IPS-15b (cell line): ENCODE results near the gene MAPKAPK3.

Experiments used
- H3K27me3 ChIP-seq: one replicate; pipeline ENCODE4 v1.6.1; 2013; ENCODE audit warnings: low read length; ENCODE audit not compliant: control insufficient read depth, insufficient read depth
- H3K36me3 ChIP-seq: one replicate; pipeline ENCODE4 v1.6.1; 2013; ENCODE audit warnings: low read length; ENCODE audit not compliant: control insufficient read depth, insufficient read depth
- H3K4me1 ChIP-seq: one replicate; pipeline ENCODE4 v1.6.1; 2013; ENCODE audit warnings: mild to moderate bottlenecking, low read length; ENCODE audit not compliant: control insufficient read depth, insufficient read depth
- H3K4me3 ChIP-seq: one replicate; pipeline ENCODE4 v1.5.1; 2013; ENCODE audit warnings: low read depth, low read length
- H3K9ac ChIP-seq: one replicate; pipeline ENCODE4 v1.6.1; 2013; ENCODE audit warnings: low read depth, mild to moderate bottlenecking, low read length
- H3K9me3 ChIP-seq: one replicate; pipeline ENCODE4 v1.6.1; 2013; ENCODE audit warnings: mild to moderate bottlenecking, low read length; ENCODE audit not compliant: control insufficient read depth, insufficient read depth

MAPKAPK3 gene

GRCh38 chr3:50604628-50605588 lies 12.0 kb upstream of the MAPKAPK3 start:
- Histone ChIP-seq H3K4me3 (no peak overlapping the region), H3K36me3 (no peaks in the 10 kb centered on the region), H3K4me1 (no peaks in the 10 kb centered on the region), H3K27me3 (peaks cover 9% of the 10 kb centered on the region), H3K9ac (no peak overlapping the region), H3K9me3 (no peaks in the 10 kb centered on the region)

GRCh38 chr3:50605901-50606326 lies 11.0 kb upstream of the MAPKAPK3 start:
- H3K9me3 ChIP-seq: no peaks in the 10 kb centered on the region
- H3K4me1 ChIP-seq: peaks cover 2% of the 10 kb centered on the region
- no peaks in the 10 kb centered on the region for H3K36me3 ChIP-seq
- H3K4me3 ChIP-seq: no peak overlapping the region
- peaks cover 19% of the 10 kb centered on the region for H3K27me3 ChIP-seq
- no peak overlapping the region for H3K9ac ChIP-seq

- H3K9ac ChIP-seq: no peak overlapping the region
- H3K4me3 ChIP-seq: no peak overlapping the region
- H3K27me3 ChIP-seq: peaks cover 23% of the 10 kb centered on the region
Observed at GRCh38 chr3:50606596-50606995, 10.4 kb upstream of the MAPKAPK3 start.

DNA sequence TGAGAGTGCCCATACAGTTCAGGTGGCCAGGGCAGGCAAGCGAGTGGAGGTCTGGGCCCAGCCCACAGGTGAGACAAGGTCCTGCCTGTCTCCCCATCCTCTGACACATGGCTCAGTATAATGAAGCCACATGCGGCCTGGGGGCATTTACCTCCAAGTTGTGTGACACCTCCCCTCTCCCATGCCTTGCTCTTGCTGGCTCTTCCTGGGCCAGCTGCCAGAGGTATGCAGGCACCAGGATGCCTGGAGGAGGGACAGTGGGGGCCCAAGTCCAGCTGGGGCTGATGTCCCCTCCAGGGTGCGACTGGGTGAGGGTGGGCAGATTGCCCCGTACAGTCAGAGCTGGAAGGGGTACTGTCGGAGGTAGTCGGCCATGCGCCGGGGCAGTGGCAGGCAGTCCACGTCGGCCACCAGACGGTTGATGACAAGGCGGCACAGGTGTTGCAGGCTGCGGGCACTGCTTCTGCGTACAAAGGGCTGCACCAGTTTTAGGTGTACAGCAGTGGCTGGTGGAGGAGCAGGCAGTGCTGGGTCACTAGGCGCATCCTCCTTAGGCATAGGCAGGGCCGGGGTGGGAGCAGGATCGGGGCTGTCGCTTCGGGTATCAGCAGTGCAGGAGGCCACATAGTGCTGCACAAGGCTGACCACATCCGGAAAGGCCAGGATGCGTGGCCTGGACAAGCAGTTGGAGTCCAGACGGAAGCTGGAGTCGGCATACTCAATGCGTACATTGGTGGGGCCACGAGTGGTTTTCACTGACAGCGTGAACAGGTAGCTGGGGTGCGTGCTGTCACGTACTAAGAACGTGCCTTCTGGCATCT lies 9.5 kb upstream of the MAPKAPK3 start:
- Histone ChIP-seq H3K4me1 (peaks cover 3% of the 10 kb centered on the region), H3K9ac (no peak overlapping the region), H3K27me3 (peaks cover 27% of the 10 kb centered on the region), H3K4me3 (no peak overlapping the region), H3K36me3 (no peaks in the 10 kb centered on the region), H3K9me3 (no peaks in the 10 kb centered on the region)

More at GRCh38 chr3:50606596-50606995, 10.4 kb upstream of the MAPKAPK3 start:
- Histone ChIP-seq H3K4me1 (peaks cover 3% of the 10 kb centered on the region), H3K36me3 (no peaks in the 10 kb centered on the region), H3K9me3 (no peaks in the 10 kb centered on the region)

DNA sequence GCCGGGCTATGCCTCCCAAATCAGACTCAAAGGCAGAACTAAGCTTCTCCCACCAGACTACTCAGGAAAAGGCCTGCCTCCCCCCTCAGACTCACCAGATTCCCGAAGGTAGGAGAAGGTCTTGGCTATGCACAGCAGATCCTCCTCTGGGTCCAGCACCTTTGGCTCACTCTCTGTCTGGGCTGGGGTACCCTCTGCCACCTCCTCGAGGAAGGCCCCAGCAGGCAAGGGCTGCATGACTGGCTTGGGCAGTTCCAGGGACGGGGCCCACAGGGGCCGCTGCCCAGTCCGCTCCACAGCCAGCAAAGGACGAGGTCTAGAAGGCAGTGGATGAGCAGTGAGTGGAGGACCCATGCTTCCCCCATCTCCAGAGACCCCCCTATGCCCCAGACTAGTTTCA lies 8.7 kb upstream of the MAPKAPK3 start:
- H3K4me3 ChIP-seq: no peak overlapping the region
- H3K36me3 ChIP-seq: no peaks in the 10 kb centered on the region
- peaks cover 35% of the 10 kb centered on the region for H3K27me3 ChIP-seq
- H3K9ac ChIP-seq: no peak overlapping the region
- H3K4me1 ChIP-seq: peaks cover 3% of the 10 kb centered on the region
- H3K9me3 ChIP-seq: no peaks in the 10 kb centered on the region

DNA sequence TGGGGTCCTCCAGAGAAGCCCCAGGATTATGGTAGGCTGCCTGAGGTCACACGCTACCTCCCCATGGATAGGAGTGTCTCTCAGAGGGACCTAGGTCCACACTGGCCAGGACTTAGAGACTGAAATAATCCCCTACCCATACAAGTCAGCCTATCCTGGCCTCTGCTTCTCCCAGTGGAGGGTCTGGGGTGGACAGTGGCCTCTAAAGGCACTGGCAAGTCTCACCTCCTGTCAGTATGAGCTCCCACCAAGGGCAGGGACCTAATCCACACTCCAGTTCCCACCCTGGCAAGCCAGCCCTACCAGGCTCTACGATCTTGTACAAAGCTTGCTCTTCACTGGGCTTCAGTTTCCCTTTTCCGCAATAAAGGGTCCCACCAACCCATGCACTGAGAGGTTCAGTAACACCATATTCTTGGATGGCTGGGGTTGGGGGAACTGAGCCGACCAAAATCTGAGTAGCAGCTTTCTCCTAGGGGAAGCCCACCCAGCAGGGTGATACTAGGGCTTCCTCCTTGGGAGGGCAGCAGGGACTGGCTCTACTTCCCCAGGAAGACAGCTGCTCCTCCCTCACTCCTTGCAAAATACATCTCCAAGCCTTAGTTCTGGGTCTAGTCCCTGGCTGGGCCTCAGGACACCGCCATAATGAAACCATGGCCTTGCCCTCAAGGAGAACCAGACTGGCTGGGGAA lies 7.7 kb upstream of the MAPKAPK3 start:
- H3K4me1 ChIP-seq: peaks cover 3% of the 10 kb centered on the region
- no peaks in the 10 kb centered on the region for H3K9me3 ChIP-seq
- H3K27me3 ChIP-seq: peaks cover 42% of the 10 kb centered on the region
- H3K9ac ChIP-seq: no peak overlapping the region
- no peaks in the 10 kb centered on the region for H3K36me3 ChIP-seq
- no peak overlapping the region for H3K4me3 ChIP-seq

- Histone ChIP-seq H3K36me3 (no peaks in the 10 kb centered on the region), H3K4me1 (peaks cover 3% of the 10 kb centered on the region), H3K27me3 (peaks cover 45% of the 10 kb centered on the region), H3K9ac (no peak overlapping the region), H3K9me3 (no peaks in the 10 kb centered on the region), H3K4me3 (no peak overlapping the region)
Observed at GRCh38 chr3:50609763-50610085, 7.2 kb upstream of the MAPKAPK3 start.

GRCh38 chr3:50610181-50610971 lies 6.6 kb upstream of the MAPKAPK3 start:
- Histone ChIP-seq H3K9ac (no peak overlapping the region), H3K36me3 (no peaks in the 10 kb centered on the region), H3K4me3 (peak overlapping the region; percentile 59), H3K9me3 (no peaks in the 10 kb centered on the region), H3K27me3 (peaks cover 50% of the 10 kb centered on the region), H3K4me1 (peaks cover 3% of the 10 kb centered on the region)

DNA sequence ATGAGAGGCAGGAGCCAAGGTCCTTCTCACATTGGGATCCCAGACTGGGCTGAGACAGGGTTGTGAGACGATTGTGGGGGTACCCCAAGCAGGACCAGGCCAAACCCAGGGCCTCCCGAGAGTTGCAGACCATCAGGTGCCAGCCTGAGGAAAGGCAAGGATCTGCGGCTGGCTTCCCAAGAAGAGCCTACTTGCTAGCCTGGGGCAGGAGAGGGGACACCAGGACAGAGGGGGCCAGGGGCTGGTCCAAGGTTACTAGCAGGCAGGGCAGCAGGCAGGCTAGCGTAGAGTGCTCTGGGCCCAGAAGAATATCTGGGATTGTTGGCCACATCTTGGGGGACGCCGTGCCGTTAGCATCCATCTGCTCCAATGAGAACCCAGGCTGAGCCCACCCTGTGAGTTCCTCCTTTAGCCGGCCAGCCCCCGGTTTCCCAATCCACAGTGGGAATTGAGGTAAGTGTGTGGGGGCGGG lies 5.9 kb upstream of the MAPKAPK3 start:
- Histone ChIP-seq H3K27me3 (peaks cover 54% of the 10 kb centered on the region), H3K4me1 (peaks cover 3% of the 10 kb centered on the region), H3K36me3 (no peaks in the 10 kb centered on the region), H3K9ac (peak overlapping the region; percentile 24), H3K4me3 (peak overlapping the region; percentile 59), H3K9me3 (no peaks in the 10 kb centered on the region)

DNA sequence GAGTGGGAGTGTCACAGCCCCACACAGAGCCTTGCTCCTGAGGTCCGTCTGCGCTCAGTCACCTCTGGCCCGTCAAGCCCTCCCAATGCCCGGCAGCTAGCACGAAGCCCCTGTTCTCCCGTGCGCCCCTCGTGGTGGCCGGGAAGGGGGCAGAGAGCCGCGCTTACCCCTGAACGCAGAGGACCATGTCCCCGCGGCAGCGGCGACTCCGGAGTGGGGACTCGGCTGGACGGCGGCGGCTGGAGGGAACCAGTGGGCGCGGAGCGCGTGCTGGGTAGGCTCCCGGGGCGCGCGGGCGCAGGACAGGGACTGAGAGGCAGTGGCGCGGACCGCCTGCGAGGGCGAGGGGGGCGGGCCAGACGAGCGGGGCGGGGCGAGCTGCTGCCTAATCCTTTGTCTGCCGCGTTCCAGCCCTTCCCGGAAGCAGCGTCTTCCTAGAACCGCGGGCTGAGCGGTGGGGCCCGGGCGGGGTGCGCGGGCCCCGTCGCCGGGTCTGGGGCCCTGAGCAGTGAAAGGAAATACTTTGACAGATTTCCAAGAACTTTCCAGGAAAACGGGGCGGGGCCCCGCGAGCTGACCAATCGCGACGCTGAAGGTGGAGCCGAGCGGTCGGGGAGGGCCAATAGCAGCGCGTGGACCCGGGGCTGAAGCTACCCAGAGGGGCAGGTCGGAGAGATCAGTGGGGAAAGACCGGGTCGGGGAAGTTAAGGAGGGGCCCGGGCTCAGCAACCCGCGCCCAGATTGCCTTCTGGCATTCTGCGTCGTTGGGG lies 5.3 kb upstream of the MAPKAPK3 start, which contains the start of gene CISH:
Gene CISH (minus strand): TSS at position 311 of the 770 bp plus-strand sequence. CDS start 124 bp downstream, at position 187.
- peaks cover 58% of the 10 kb centered on the region for H3K27me3 ChIP-seq
- H3K4me1 ChIP-seq: peaks cover 6% of the 10 kb centered on the region

More for the DNA sequence above, 5.3 kb upstream of the MAPKAPK3 start, which contains the start of gene CISH:
- no peaks in the 10 kb centered on the region for H3K9me3 ChIP-seq
- peak within 1 kb of the TSS; percentile 24 for H3K9ac ChIP-seq
- peak within 1 kb of the TSS; percentile 59 for H3K4me3 ChIP-seq
- H3K36me3 ChIP-seq: no peaks in the 10 kb centered on the region
